Measurements from ENCODE around the gene CADPS. TPM values are rescaled to one million over a fixed set of nuclear protein-coding genes. Genes with fewer than 3 reads are reported as not detected.

Gene CADPS
- total and polyA plus RNA-seq, 8 donors: 0.50 to 2.9 (median 2.2) TPM

DNA sequence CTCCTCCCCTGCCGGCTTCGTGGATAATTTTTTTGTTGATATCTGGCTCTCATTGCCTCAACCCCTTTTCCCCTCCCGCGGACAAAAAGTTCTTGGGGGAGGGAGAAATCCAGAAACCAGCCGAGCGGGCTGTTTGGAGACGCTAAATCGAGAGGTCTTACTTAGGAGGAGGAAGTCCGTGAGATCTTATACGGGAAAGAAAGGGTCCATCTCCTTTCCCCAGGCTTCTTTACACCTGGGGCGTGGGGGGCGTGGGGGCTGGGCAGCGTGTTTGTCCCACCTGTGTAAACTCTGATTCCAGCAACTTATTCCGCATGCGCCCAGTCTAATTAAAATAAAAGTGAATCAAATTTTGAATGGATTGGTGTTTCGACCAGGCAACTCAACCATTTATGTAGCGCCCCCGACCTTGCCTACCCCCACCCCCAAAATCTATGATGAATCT, 364 bp upstream of the CADPS start:
- Histone ChIP-seq H3K4me1 (no peaks in the 10 kb centered on the region), H3K27me3 (peaks cover 49 to 76% of the 10 kb centered on the region in 2 donors), H3K4me3 (no peak overlapping the region), H3K27ac (no peak overlapping the region), H3K9me3 (no peaks in the 10 kb centered on the region), H3K36me3 (no peaks in the 10 kb centered on the region)
- no peak for DNase-seq
- intact Hi-C loops (cut with DNase I): no loop called here
- TF ChIP-seq, protein P1, sequence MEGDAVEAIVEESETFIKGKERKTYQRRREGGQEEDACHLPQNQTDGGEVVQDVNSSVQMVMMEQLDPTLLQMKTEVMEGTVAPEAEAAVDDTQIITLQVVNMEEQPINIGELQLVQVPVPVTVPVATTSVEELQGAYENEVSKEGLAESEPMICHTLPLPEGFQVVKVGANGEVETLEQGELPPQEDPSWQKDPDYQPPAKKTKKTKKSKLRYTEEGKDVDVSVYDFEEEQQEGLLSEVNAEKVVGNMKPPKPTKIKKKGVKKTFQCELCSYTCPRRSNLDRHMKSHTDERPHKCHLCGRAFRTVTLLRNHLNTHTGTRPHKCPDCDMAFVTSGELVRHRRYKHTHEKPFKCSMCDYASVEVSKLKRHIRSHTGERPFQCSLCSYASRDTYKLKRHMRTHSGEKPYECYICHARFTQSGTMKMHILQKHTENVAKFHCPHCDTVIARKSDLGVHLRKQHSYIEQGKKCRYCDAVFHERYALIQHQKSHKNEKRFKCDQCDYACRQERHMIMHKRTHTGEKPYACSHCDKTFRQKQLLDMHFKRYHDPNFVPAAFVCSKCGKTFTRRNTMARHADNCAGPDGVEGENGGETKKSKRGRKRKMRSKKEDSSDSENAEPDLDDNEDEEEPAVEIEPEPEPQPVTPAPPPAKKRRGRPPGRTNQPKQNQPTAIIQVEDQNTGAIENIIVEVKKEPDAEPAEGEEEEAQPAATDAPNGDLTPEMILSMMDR (IDR thresholded peaks at IDR 0.05): no peak
- ATAC-seq: no peak

DNA sequence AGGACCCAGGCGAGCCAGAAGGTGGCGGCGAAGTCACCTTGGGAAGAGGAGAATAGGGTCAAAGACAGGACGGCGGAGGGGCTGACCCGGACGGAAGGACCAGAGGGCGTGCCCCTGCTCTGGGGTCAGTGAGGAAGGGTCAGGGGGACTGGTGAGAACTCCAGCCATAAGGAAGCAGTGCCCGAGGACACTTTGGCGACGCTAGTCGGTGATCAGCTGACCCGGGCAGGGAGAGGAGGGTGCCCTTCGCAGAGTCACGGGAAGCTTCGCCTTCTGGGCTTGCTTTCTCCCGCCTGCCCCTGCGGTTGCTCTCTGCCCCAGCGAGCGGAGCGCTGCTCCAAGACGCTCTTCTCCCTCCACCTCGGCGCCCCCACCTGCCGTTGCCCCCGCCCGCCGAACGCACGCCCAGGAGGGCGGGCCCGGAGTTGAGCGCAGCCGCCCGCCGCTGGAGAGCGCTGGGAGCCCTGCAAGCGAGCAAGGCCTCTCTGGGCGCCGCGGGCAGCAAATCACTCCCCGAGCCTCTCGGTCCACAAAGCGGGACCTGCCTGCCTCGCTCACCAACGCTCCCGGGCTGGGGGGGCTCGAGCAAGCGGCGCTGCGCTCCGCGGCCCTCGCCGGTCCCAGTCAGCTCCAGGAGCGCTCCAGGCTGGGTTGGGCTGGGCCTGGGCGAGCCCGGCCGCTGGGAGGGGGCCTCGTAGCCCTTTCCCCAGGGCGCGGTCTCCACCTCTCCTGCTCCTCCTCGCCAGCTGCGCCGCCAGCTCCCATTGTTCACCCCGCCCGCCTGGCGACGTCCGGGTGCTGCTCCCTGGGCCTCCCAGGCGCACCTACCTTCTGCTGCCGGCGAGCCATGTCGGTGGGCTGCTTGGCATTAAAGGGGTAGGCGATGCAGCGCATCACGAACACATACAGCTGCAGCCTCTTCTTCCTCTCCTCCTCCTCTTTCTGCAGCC, 1.2 kb downstream of the CADPS start:
- peaks cover 49 to 76% of the 10 kb centered on the region in 2 donors for H3K27me3 ChIP-seq
- intact Hi-C loops (cut with DNase I): no loop called here
- H3K27ac ChIP-seq: no peak overlapping the region
- DNase-seq (peak; percentile 3 to 79 (median 22)), ATAC-seq (peak; percentile 82)
- H3K9me3 ChIP-seq: no peaks in the 10 kb centered on the region
- TF ChIP-seq, protein P1 (IDR thresholded peaks at IDR 0.05): no peak
- H3K4me3 ChIP-seq: peak overlapping the region; percentile 24 to 30
- H3K4me1 ChIP-seq: no peaks in the 10 kb centered on the region
- no peaks in the 10 kb centered on the region for H3K36me3 ChIP-seq

DNA sequence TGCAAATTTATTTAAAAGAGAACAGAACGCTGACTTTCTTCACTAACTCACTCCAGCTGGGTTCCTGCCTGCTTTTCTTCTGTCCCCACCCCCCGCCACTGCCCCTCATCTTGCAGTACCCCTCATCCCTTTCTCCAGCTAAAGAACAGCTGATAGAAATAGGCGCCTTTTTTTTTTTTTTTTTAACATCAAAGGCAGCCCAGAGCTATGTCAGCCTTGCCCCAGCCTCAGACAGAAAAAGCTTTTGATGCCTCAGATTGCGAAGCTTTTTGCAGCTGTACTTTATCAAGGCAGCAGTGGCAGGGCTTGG, 1.8 kb downstream of the CADPS start:
- intact Hi-C loops (cut with DNase I): no loop called here
- Histone ChIP-seq H3K9me3 (no peaks in the 10 kb centered on the region), H3K4me3 (peak overlapping the region in 1 of 2 donors; percentile 30), H3K36me3 (no peaks in the 10 kb centered on the region), H3K27me3 (peaks cover 49 to 75% of the 10 kb centered on the region in 2 donors), H3K27ac (no peak overlapping the region), H3K4me1 (no peaks in the 10 kb centered on the region)
- DNase-seq: no peak
- no peak for ATAC-seq
- TF ChIP-seq, protein P1 (IDR thresholded peaks at IDR 0.05): no peak

DNA sequence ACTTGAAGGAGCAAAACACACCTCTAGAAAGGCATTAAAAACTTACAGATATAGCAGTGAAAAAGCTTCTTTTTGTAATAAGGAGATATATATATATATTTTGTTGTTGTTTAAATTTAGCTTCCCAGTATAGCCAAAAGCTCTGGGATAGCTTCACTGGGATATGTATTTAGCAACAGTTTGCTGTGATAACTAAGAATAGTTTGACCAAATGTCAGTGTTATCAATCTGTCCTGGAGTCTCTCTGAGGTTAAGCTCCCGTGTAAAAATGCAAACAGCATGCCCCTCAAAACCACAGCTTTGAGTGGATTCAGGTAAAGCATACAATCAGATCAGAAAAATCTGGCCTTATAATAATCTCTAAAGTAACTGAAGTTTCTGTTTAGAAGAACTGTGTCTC, 2.9 kb downstream of the CADPS start:
- H3K36me3 ChIP-seq: no peaks in the 10 kb centered on the region
- TF ChIP-seq, protein P1 (IDR thresholded peaks at IDR 0.05): no peak
- ATAC-seq: no peak
- intact Hi-C loops (cut with DNase I): no loop called here
- H3K27me3 ChIP-seq: peaks cover 49 to 64% of the 10 kb centered on the region in 2 donors
- no peaks in the 10 kb centered on the region for H3K4me1 ChIP-seq
- H3K27ac ChIP-seq: no peak overlapping the region
- H3K4me3 ChIP-seq: no peak overlapping the region
- no peak for DNase-seq
- no peaks in the 10 kb centered on the region for H3K9me3 ChIP-seq

DNA sequence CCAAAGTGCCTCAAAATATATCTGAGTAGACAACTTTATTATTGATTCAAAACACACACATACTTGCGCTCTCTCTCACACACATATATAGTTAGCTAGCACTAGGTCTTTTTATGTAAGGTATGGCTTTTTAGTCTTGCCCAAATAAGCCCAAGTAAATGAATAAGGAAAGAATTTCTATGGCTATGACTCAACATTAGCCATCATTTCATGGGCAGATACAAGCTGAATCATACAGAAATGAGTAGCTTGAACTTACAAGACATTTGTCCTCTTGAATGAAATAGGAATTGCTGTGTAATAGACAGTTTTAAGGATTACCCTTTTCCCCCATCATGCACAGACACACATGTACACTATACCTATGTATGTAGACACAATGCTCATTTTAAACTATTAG, 4.9 kb downstream of the CADPS start:
- H3K27ac ChIP-seq: no peak overlapping the region
- H3K36me3 ChIP-seq: no peaks in the 10 kb centered on the region
- TF ChIP-seq, protein P1 (IDR thresholded peaks at IDR 0.05): no peak
- H3K4me3 ChIP-seq: no peak overlapping the region
- no peaks in the 10 kb centered on the region for H3K4me1 ChIP-seq
- H3K9me3 ChIP-seq: no peaks in the 10 kb centered on the region
- intact Hi-C loops (cut with DNase I): no loop called here
- DNase-seq: no peak
- no peak for ATAC-seq
- H3K27me3 ChIP-seq: peaks cover 30 to 44% of the 10 kb centered on the region in 2 donors

All from left lung (tissue), 10 donors.